ENCODE data around the gene PSMG3. TPM values are rescaled to one million over a fixed set of nuclear protein-coding genes. Genes with fewer than 3 reads are reported as not detected.

PSMG3 gene
- total RNA-seq, 2 donors from 2014 or later, result 21.5 to 22.3 TPM

DNA sequence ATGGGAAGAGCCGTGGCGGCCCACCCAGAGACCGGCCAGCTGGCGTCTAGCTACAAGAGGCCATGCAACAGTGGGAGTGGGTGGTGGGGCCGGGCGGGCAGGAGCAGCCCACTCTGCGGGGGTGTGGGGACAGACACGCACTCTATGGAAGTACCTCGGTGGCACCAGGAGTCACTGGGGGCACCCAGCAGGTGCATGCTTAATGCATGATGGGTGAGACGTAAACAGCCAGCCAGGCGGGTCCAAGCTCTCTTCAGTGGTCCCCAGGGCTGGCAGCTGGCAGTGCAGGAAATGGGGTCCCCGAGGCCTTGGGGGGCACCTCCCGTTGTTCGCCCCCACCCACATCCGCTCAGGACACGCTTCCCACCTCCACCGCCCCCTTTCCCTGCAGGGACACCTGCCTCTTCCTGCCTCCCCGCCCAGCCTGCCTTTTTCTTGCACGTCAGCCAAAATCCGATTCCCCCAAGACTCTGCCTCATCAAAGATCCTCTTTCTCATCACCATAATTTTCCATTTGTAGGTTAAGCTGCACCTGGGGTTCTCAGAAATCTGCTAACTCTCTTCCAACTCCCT lies 22.6 kb upstream of the PSMG3 start:
- H3K4me3 ChIP-seq, result no peak overlapping the region
- no peaks in the 10 kb centered on the region for H3K27me3 ChIP-seq
- TF ChIP-seq, protein P1, sequence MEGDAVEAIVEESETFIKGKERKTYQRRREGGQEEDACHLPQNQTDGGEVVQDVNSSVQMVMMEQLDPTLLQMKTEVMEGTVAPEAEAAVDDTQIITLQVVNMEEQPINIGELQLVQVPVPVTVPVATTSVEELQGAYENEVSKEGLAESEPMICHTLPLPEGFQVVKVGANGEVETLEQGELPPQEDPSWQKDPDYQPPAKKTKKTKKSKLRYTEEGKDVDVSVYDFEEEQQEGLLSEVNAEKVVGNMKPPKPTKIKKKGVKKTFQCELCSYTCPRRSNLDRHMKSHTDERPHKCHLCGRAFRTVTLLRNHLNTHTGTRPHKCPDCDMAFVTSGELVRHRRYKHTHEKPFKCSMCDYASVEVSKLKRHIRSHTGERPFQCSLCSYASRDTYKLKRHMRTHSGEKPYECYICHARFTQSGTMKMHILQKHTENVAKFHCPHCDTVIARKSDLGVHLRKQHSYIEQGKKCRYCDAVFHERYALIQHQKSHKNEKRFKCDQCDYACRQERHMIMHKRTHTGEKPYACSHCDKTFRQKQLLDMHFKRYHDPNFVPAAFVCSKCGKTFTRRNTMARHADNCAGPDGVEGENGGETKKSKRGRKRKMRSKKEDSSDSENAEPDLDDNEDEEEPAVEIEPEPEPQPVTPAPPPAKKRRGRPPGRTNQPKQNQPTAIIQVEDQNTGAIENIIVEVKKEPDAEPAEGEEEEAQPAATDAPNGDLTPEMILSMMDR (IDR thresholded peaks at IDR 0.05), result no peak
- H3K36me3 ChIP-seq, result no peaks in the 10 kb centered on the region
- H3K4me1 ChIP-seq, result no peaks in the 10 kb centered on the region
- H3K9me3 ChIP-seq, result peaks cover 5 to 12% of the 10 kb centered on the region in 2 donors
- no peak overlapping the region for H3K27ac ChIP-seq
- no peak for DNase-seq (ENCODE audit: low spot score)

DNA sequence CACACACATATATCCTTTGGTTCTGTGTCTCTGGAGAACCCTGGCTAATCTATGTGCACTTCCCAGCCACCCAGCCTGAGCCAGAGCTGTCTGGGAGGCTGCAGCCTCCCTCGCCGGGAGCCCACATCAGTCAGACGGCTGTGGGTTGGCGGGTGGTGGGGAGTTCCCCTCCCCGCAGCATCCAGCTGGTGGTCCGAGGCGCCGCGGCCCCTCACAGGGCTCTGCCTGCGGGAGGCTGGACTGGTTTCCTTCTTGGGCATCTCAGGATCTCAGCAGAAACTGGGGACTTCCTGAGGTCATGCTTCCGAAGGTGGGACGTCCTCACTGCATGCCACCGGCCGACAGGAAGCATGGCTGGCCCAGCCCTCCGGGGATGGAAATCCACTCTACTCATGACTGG lies 22.0 kb upstream of the PSMG3 start:
- Histone ChIP-seq H3K9me3 (peaks cover 5 to 12% of the 10 kb centered on the region in 2 donors), H3K27me3 (no peaks in the 10 kb centered on the region), H3K4me3 (no peak overlapping the region), H3K4me1 (no peaks in the 10 kb centered on the region), H3K27ac (no peak overlapping the region), H3K36me3 (no peaks in the 10 kb centered on the region)
- TF ChIP-seq, protein P1 (IDR thresholded peaks at IDR 0.05), result no peak
- no peak for DNase-seq (ENCODE audit: low spot score)

DNA sequence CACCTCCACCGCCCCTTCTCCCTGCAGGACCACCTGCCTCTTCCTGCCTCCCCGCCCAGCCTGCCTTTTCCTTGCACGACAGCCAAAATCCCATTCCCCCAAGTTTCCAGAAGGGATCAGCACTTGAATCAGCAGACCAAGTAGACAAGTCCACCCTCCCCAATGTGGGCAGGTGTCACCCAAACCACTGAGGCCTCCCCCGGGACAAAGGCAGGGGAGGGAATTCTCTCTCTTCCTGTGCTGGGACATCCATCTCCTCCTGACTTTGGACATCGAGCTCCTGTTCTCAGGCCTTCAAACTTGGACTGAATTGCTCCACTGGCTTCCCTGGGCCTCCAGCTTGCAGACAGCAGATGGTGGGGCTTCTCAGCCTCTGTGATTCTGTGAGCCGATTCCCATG lies 21.6 kb upstream of the PSMG3 start:
- TF ChIP-seq, protein P1 (IDR thresholded peaks at IDR 0.05), result no peak
- Histone ChIP-seq H3K27ac (no peak overlapping the region), H3K36me3 (no peaks in the 10 kb centered on the region), H3K4me1 (no peaks in the 10 kb centered on the region), H3K27me3 (no peaks in the 10 kb centered on the region), H3K4me3 (no peak overlapping the region), H3K9me3 (peaks cover 5 to 12% of the 10 kb centered on the region in 2 donors)
- no peak for DNase-seq (ENCODE audit: low spot score)

DNA sequence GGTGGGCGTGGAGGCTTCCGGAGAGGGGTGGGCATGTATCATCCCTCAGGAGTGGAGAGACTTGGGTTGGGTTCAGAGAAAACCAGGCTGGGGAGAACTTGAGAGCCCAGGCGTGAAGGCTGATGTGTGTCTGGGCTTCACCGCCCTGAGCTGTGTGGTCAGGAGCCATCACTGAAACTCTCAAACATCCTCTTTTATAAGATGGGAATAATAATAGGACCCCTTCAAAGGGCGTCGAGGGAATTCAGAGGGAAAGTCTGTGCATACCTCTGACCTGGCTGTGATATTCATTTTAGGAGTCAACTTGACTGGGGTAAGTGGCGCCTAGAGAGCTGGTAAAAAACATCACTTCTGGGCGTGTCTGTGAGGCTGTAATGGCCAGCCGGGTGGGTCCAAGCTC lies 21.1 kb upstream of the PSMG3 start:
- H3K9me3 ChIP-seq, result peaks cover 5 to 12% of the 10 kb centered on the region in 2 donors
- no peak for DNase-seq (ENCODE audit: low spot score)
- no peaks in the 10 kb centered on the region for H3K36me3 ChIP-seq
- H3K27ac ChIP-seq, result no peak overlapping the region
- no peak overlapping the region for H3K4me3 ChIP-seq
- TF ChIP-seq, protein P1 (IDR thresholded peaks at IDR 0.05), result no peak
- no peaks in the 10 kb centered on the region for H3K27me3 ChIP-seq
- H3K4me1 ChIP-seq, result no peaks in the 10 kb centered on the region

DNA sequence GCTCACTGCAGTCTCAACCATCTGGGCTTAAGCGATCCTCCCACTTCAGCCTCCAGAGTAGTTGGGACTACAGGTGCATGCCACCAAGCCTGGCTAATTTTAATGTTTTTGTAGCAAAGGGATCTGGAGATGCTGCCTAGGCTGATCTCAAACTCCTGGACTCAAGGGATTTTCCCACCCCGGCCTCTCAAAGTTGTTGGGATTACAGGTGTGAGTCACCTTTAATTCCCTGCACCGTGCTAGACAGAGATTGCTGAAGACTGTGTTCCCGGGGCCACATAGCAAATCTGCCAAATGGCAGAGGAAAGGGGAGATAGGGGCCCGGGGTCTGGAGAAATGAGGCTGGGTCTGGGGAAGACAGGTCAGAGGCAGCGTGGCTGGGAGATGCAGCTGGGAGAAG lies 20.6 kb upstream of the PSMG3 start:
- no peak for DNase-seq (ENCODE audit: low spot score)
- Histone ChIP-seq H3K36me3 (no peaks in the 10 kb centered on the region), H3K9me3 (peaks cover 5 to 12% of the 10 kb centered on the region in 2 donors), H3K4me1 (no peaks in the 10 kb centered on the region), H3K4me3 (no peak overlapping the region), H3K27ac (no peak overlapping the region), H3K27me3 (no peaks in the 10 kb centered on the region)
- TF ChIP-seq, protein P1 (IDR thresholded peaks at IDR 0.05), result no peak

DNA sequence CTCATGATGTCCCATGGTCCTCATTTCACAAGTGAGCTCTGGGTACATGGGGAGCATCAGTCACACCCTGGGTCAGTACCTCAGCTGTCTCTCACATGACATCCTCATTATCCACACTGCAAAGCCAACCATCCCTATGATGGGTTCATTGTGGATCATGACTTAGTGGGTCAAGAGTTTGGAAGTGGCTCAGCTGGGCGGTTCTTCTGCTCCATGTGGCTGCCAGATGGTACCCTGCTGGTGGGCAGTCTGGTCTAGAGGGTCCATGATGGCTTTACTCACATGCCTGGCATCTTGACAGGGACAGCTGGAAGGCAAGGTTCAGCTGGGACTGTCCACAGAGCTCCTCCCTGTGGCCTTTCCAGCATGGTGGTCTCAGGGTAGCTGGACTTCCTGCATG lies 19.1 kb upstream of the PSMG3 start:
- Histone ChIP-seq H3K27me3 (no peaks in the 10 kb centered on the region), H3K27ac (no peak overlapping the region), H3K36me3 (no peaks in the 10 kb centered on the region), H3K9me3 (peaks cover 5 to 12% of the 10 kb centered on the region in 2 donors), H3K4me1 (no peaks in the 10 kb centered on the region), H3K4me3 (no peak overlapping the region)
- no peak for DNase-seq (ENCODE audit: low spot score)
- TF ChIP-seq, protein P1 (IDR thresholded peaks at IDR 0.05), result no peak
